HG03175 (cell line): ENCODE results near the gene C13orf42.

ENCODE experiments used
- ATAC-seq: cut with Tn5 transposase; IDR thresholded peaks from one replicate; pipeline ENCODE4 v1.9.1; 2021; ENCODE audit warnings: mild to moderate bottlenecking, moderate library complexity; ENCODE audit not compliant: unreplicated experiment

C13orf42 gene

GRCh38 chr13:51035978-51036377 is 75.1 kb downstream of the C13orf42 start:
- ATAC-seq, result no peak

- ATAC-seq, result no peak
These were observed 75.6 kb downstream of the C13orf42 start for GRCh38 chr13:51035469-51035868.

- no peak for ATAC-seq
These were observed 76.2 kb downstream of the C13orf42 start for GRCh38 chr13:51034906-51035305.

- no peak for ATAC-seq
These were observed 77.5 kb downstream of the C13orf42 start for GRCh38 chr13:51033421-51034185.

- no peak for ATAC-seq
These were observed 78.2 kb downstream of the C13orf42 start for GRCh38 chr13:51032831-51033230.
